Measurements from ENCODE around the gene MAP4K3.

The MAP4K3 gene

GRCh38 chr2:39234754-39235153, 202.3 kb downstream of the MAP4K3 start:
- DNase-seq = no peak

- DNase-seq = no peak
Observed at GRCh38 chr2:39232141-39232540, 204.9 kb downstream of the MAP4K3 start.

- DNase-seq = no peak
Observed at GRCh38 chr2:39228413-39229209, 208.5 kb downstream of the MAP4K3 start.

- DNase-seq = peak; percentile 85
Observed at GRCh38 chr2:39227628-39228412, 209.3 kb downstream of the MAP4K3 start.

GRCh38 chr2:39225567-39225966, 211.5 kb downstream of the MAP4K3 start:
- no peak for DNase-seq

- DNase-seq = no peak
Observed at GRCh38 chr2:39223909-39224308, 213.2 kb downstream of the MAP4K3 start.

GRCh38 chr2:39221459-39221858, 215.6 kb downstream of the MAP4K3 start:
- DNase-seq = no peak

GRCh38 chr2:39220136-39220535, 216.9 kb downstream of the MAP4K3 start:
- DNase-seq = no peak

- no peak for DNase-seq
Observed at GRCh38 chr2:39218391-39218790, 218.7 kb downstream of the MAP4K3 start.

GRCh38 chr2:39217192-39217550, 219.9 kb downstream of the MAP4K3 start:
- no peak for DNase-seq

GRCh38 chr2:39216346-39217191, 220.5 kb downstream of the MAP4K3 start:
- peak; percentile 46 for DNase-seq

GRCh38 chr2:39215545-39215944, 221.5 kb downstream of the MAP4K3 start:
- DNase-seq = no peak

GRCh38 chr2:39213015-39213414, 224.1 kb downstream of the MAP4K3 start:
- DNase-seq = no peak

- no peak for DNase-seq
Observed at GRCh38 chr2:39210846-39211245, 226.2 kb downstream of the MAP4K3 start.

GRCh38 chr2:39203382-39203781, 233.7 kb downstream of the MAP4K3 start:
- DNase-seq = no peak

GRCh38 chr2:39202639-39203369, 234.3 kb downstream of the MAP4K3 start:
- no peak for DNase-seq
